Stimulated activated CD8-positive, alpha-beta memory T cell treated with anti-CD3 and anti-CD28 coated beads, Interleukin-15, amount 100 ng/mL, for 24 hours (primary cell): ENCODE measurements around the gene PDZK1.
"Not testable (repeated sequence)": the region's sequence is repeated elsewhere in the genome, so short reads cannot be mapped to it uniquely, and the experiment has no call there.

Experiments used
- DNase-seq: peaks from one replicate; pipeline ENCODE4 v3.0.0-alpha.2; 2020; ENCODE audit warnings: low read depth

PDZK1 gene

GRCh38 chr1:145710291-145711027 lies 3.3 kb upstream of the PDZK1 start:
- no peak for DNase-seq

- DNase-seq, result no peak
Observed at GRCh38 chr1:145708063-145708462, 895 bp upstream of the PDZK1 start.

- DNase-seq, result no peak
Observed at GRCh38 chr1:145706086-145706664, 993 bp downstream of the PDZK1 start.

- no peak for DNase-seq
Observed at GRCh38 chr1:145705622-145706021, 1.5 kb downstream of the PDZK1 start.

- no peak for DNase-seq
Observed at GRCh38 chr1:145702826-145703225, 4.3 kb downstream of the PDZK1 start.

- DNase-seq, result no peak
Observed at GRCh38 chr1:145702052-145702451, 5.1 kb downstream of the PDZK1 start.

- DNase-seq, result no peak
Observed at GRCh38 chr1:145701306-145701862, 5.8 kb downstream of the PDZK1 start.

GRCh38 chr1:145696630-145696960 lies 10.6 kb downstream of the PDZK1 start:
- no peak for DNase-seq

GRCh38 chr1:145695821-145696629 lies 11.1 kb downstream of the PDZK1 start:
- no peak for DNase-seq

- no peak for DNase-seq
Observed at GRCh38 chr1:145692785-145693443, 14.3 kb downstream of the PDZK1 start.

GRCh38 chr1:145690587-145691558 lies 16.3 kb downstream of the PDZK1 start:
- DNase-seq, result no peak

- DNase-seq, result no peak
Observed at GRCh38 chr1:145689922-145690321, 17.2 kb downstream of the PDZK1 start.

- DNase-seq, result no peak
Observed at GRCh38 chr1:145688924-145689323, 18.2 kb downstream of the PDZK1 start.

- DNase-seq, result no peak
Observed at GRCh38 chr1:145688328-145688727, 18.8 kb downstream of the PDZK1 start.

GRCh38 chr1:145686078-145686477 lies 21.1 kb downstream of the PDZK1 start:
- DNase-seq, result not testable (repeated sequence)

GRCh38 chr1:145684858-145685257 lies 22.3 kb downstream of the PDZK1 start:
- DNase-seq, result not testable (repeated sequence)

- not testable (repeated sequence) for DNase-seq
Observed at GRCh38 chr1:145673217-145673616, 34.0 kb downstream of the PDZK1 start.

GRCh38 chr1:145670995-145671745 lies 36.0 kb downstream of the PDZK1 start:
- not testable (repeated sequence) for DNase-seq

- DNase-seq, result not testable (repeated sequence)
Observed at GRCh38 chr1:145665015-145665414, 42.2 kb downstream of the PDZK1 start.

GRCh38 chr1:145662502-145662901 lies 44.7 kb downstream of the PDZK1 start:
- DNase-seq, result not testable (repeated sequence)
